HepG2 (cell line): ENCODE data around the gene L3MBTL3. TPM values are rescaled to one million over a fixed set of nuclear protein-coding genes. Genes with fewer than 3 reads are reported as not detected.
A peak's percentile ranks its signal among the peaks of the same experiment; 100 is the strongest.

Experiments used
- ATAC-seq: fragments of 200-7000 bp; cut with Tn5 transposase; 3 replicates; pipeline ENCODE4 v1.9.1; 2020; ENCODE audit warnings: mild to moderate bottlenecking, moderate library complexity
- BruUV-seq: library from RNA; stranded (reverse); fragments of 400-500 nt; replicated peaks from 2 replicates; lab custom pipeline; 2021; lab: Mats Ljungman, UMichigan
- CTCF ChIA-PET: fragments of 300-600 bp; formaldehyde crosslinking; extraction: SDS; loops from one replicate; lab custom pipeline; 2021; ENCODE audit warnings: low total read pairs, inconsistent platforms, low intra/inter-chr PET ratio; lab: Yijun Ruan, JAX
- POLR2A ChIA-PET: fragments of 350-600 bp; sonication (Branson Sonifier 250); formaldehyde crosslinking; loops from one replicate; lab custom pipeline; 2020; ENCODE audit warnings: antibody characterized with exemption, inconsistent platforms; lab: Yijun Ruan, JAX
- DNase-seq: peaks from one replicate; pipeline ENCODE4 v3.0.0-alpha.2; 2015; ENCODE audit warnings: low spot score
- FAIRE-seq: peaks from 3 replicates; lab custom pipeline; 2011; peaks lifted over from hg19 to GRCh38; lab: Jason Lieb, UNC
- H2AFZ ChIP-seq: one replicate; pipeline ENCODE4 v1.6.1; 2011; ENCODE audit warnings: low read length, inconsistent platforms
- H3K27ac ChIP-seq: fragments of 300-600 bp; 3 replicates; pipeline ENCODE4 v1.8.0; 2011; ENCODE audit warnings: mixed run types, mild to moderate bottlenecking, mixed read lengths, low read length, inconsistent platforms; ENCODE audit not compliant: insufficient read depth; ENCODE audit errors: extremely low read length
- H3K27me3 ChIP-seq, 2 experiments: fragments of 200-600 bp in 1 of 2; 2 replicates in 1 of 2; 3 replicates in 1 of 2; pipeline versions ENCODE4 v1.6.0 to v1.8.0; 2011; ENCODE audit warnings: low read length in 2 of 2, mild to moderate bottlenecking in 2 of 2, moderate library complexity in 2 of 2, inconsistent platforms in 1 of 2; ENCODE audit not compliant: insufficient read depth in 2 of 2, control insufficient read depth in 1 of 2
- H3K36me3 ChIP-seq, 2 experiments: fragments of 200-600 bp in 1 of 2; replicated peaks in 1 of 2; 2 replicates in 1 of 2; 3 replicates in 1 of 2; pipeline versions ENCODE4 v1.5.1 to v1.8.0; 2011; ENCODE audit warnings: low read length in 2 of 2, inconsistent platforms in 1 of 2; ENCODE audit not compliant: insufficient read depth in 2 of 2, control insufficient read depth in 1 of 2
- H3K4me1 ChIP-seq: 2 replicates; pipeline ENCODE4 v1.5.1; 2012; ENCODE audit warnings: low read length, inconsistent platforms; ENCODE audit not compliant: insufficient read depth
- H3K4me2 ChIP-seq: 2 replicates; pipeline ENCODE4 v1.6.0; 2011; ENCODE audit warnings: low read depth, low read length, inconsistent platforms
- H3K4me3 ChIP-seq, 3 experiments: fragments of 200-600 bp in 1 of 3; sonication (generic), shearing (Covaris generic) in 1 of 3; replicated peaks in 1 of 3; 2 replicates each; pipeline ENCODE4 v1.5.1; 2011 to 2016; ENCODE audit warnings: low read length in 3 of 3, inconsistent platforms in 2 of 3, low read depth in 2 of 3, mild to moderate bottlenecking in 2 of 3, control low read depth in 1 of 3, mixed read lengths in 1 of 3; ENCODE audit not compliant: insufficient read depth in 1 of 3
- H3K79me2 ChIP-seq: one replicate; pipeline ENCODE4 v1.6.1; 2011; ENCODE audit warnings: low read length, inconsistent platforms; ENCODE audit not compliant: insufficient read depth
- H3K9ac ChIP-seq: 2 replicates; pipeline ENCODE4 v1.6.0; 2011; ENCODE audit warnings: mild to moderate bottlenecking, low read depth, low read length, inconsistent platforms; ENCODE audit not compliant: insufficient read depth
- H3K9me3 ChIP-seq: 2 replicates; pipeline ENCODE4 v1.5.1; 2012; ENCODE audit warnings: mild to moderate bottlenecking, low read length
- H4K20me1 ChIP-seq: 2 replicates; pipeline ENCODE4 v1.6.0; 2011; ENCODE audit warnings: inconsistent platforms, mild to moderate bottlenecking, low read length, moderate library complexity; ENCODE audit not compliant: insufficient read depth
- HNRNPK ChIP-seq: fragments of 200-400 bp; formaldehyde crosslinking; IDR thresholded peaks from 2 replicates; pipeline ENCODE4 v1.6.1; 2018; ENCODE audit warnings: low read length, low read depth, moderate library complexity, mild to moderate bottlenecking; ENCODE audit not compliant: poor library complexity, severe bottlenecking
- PCBP1 ChIP-seq: fragments of 200-400 bp; formaldehyde crosslinking; IDR thresholded peaks from 2 replicates; pipeline ENCODE4 v1.6.1; 2017; ENCODE audit warnings: mild to moderate bottlenecking, low read depth, low read length, borderline replicate concordance
- YEATS2 ChIP-seq: sonication (generic); formaldehyde crosslinking; IDR thresholded peaks from 2 replicates; pipeline ENCODE4 v1.4.0; 2020; ENCODE audit warnings: missing genetic modification reagents, borderline replicate concordance
- ZFYVE20 ChIP-seq: sonication (generic); formaldehyde crosslinking; IDR thresholded peaks from 2 replicates; pipeline ENCODE4 v1.8.0; 2023; ENCODE audit warnings: low read depth, mild to moderate bottlenecking, moderate library complexity, missing genetic modification reagents, borderline replicate concordance
- ZNF264 ChIP-seq: sonication (generic); formaldehyde crosslinking; IDR thresholded peaks from 2 replicates; pipeline ENCODE4 v1.4.0; 2020; ENCODE audit warnings: missing genetic modification reagents
- WGBS: methylation state at CpG from one replicate; pipeline ENCODE4 v1.1.6; 2017; ENCODE audit warnings: low lambda C conversion rate; 5-methylcytosine and 5-hydroxymethylcytosine counted together
- in situ Hi-C: cut with HindIII; loops from 2 replicates; pipeline ENCODE4 v1.10.0; 2017; ENCODE audit warnings: low pct_unique_long_range_greater_than_20kb; ENCODE audit not compliant: extremely low pct_ligation_motif_present
- intact Hi-C: fragments of 100-400 bp; cut with micrococcal nuclease; formaldehyde crosslinking; loops from one replicate; pipeline ENCODE4 v1.10.0; 2022; ENCODE audit not compliant: unreplicated experiment
- polyA plus RNA-seq, 8 experiments: library from polyadenylated mRNA; depleted of rRNA in 3 of 8; stranded (reverse) in 7 of 8; unstranded in 1 of 8; fragments of >200 nt; fragmentation: Illumina TruSeq in 4 of 8; extraction: Trizol in 4 of 8; gene quantifications; 2 replicates each; pipeline versions ENCODE4 v1.2.1 to v1.2.3, GENCODE V29; 2011 to 2016; ENCODE audit warnings: low read depth in 4 of 8, missing spikeins in 1 of 8, mixed read lengths in 1 of 8; ENCODE audit not compliant: insufficient read depth in 1 of 8
- total RNA-seq, 5 experiments: library from RNA; depleted of rRNA; stranded (reverse); fragments of >200 nt; fragmentation: Illumina TruSeq; extraction: Trizol; gene quantifications; 2 replicates each; pipeline ENCODE4 v1.2.3, GENCODE V29; 2016; ENCODE audit warnings: low read depth in 1 of 5
- TF ChIP-seq, protein P1 (sequence below): sonication (generic); formaldehyde crosslinking; IDR thresholded peaks from 2 replicates; pipeline ENCODE4 v1.5.1; 2020; ENCODE audit warnings: mild to moderate bottlenecking, missing genetic modification reagents, moderate library complexity
- TF ChIP-seq, protein P2 (sequence below): fragments of 450-650 bp; IDR thresholded peaks from 2 replicates; pipeline ENCODE4 v1.6.1; 2016

L3MBTL3 gene
- total and polyA plus RNA-seq, 2 of the 13 experiments (the other 11 are each of a cell fraction or from before 2014, with no cell fraction given) = 1.5 to 2.5 TPM

DNA sequence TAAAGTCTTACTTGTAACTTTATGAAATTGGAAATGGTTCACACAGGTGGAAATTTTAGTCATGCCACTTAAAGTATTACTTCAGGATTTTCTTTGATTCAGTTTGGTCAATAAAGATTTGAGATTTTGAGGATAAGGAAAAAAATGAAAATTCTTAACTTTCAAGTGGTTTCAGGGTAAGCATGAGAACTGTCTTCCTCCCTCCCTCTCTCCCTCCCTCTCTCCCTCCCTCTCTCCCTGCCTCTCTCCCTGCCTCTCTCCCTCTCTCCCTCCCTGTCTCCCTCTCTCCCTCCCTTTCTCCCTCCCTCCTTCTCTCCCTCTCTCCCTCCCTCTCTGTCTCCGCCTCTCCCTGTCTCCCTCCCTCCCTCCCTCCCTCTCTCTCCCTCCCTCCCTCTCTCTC is 36.9 kb downstream of the L3MBTL3 start:
- Histone ChIP-seq H3K9ac (no peak overlapping the region), H3K4me3 (no peak overlapping the region), H4K20me1 (no peaks in the 10 kb centered on the region), H3K27ac (no peak overlapping the region), H3K36me3 (no peaks in the 10 kb centered on the region), H3K79me2 (no peaks in the 10 kb centered on the region), H3K4me1 (no peaks in the 10 kb centered on the region), H3K4me2 (no peak overlapping the region), H2AFZ (no peak overlapping the region), H3K9me3 (no peaks in the 10 kb centered on the region), H3K27me3 (no peaks in the 10 kb centered on the region)
- DNase-seq = no peak
- POLR2A ChIA-PET = no interaction called here
- BruUV-seq = no TSS peak
- 72% methylated on average over 1 of the region's 1 CpG for whole genome bisulfite sequencing
- FAIRE-seq = no peak
- no peak for ATAC-seq
- CTCF ChIA-PET = no interaction called here
- no peak for TF ChIP-seq ZFYVE20 (CRISPR knock-in tag)
- 0 out of 2 replicates have a peak, but pooled peaks have one; percentile 82 for TF ChIP-seq PCBP1
- peak; percentile 96 for TF ChIP-seq HNRNPK
- no peak for TF ChIP-seq YEATS2 (CRISPR knock-in tag)
- intact Hi-C loops = no loop called here
- in situ Hi-C loops = no loop called here

DNA sequence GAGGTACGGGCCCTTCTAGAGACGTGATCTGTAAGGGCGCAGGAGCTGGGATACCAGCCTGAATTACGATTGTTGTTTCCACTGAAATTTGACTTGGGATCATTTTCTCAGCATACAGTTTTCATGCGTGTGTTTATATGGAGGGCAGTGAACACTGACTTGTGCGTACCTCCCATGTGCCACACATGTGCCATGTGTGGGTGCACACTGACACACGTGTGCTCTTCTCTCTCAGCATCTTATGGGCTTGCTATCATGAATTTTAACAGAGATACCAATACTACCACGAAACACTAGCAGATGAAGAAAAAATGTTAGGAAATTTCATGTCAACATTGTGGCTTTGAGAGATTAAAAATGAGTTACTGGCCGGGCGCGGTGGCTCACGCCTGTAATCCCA is 39.1 kb downstream of the L3MBTL3 start:
- CTCF ChIA-PET = no interaction called here

More for the DNA sequence above, 39.1 kb downstream of the L3MBTL3 start:
- in situ Hi-C loops = no loop called here
- FAIRE-seq (no peak), ATAC-seq (no peak), DNase-seq (no peak)
- Histone ChIP-seq H3K79me2 (no peaks in the 10 kb centered on the region), H3K4me3 (no peak overlapping the region), H3K27ac (no peak overlapping the region), H3K36me3 (no peaks in the 10 kb centered on the region), H3K9me3 (no peaks in the 10 kb centered on the region), H3K4me2 (no peak overlapping the region), H4K20me1 (no peaks in the 10 kb centered on the region), H3K4me1 (no peaks in the 10 kb centered on the region), H2AFZ (no peak overlapping the region), H3K27me3 (no peaks in the 10 kb centered on the region), H3K9ac (no peak overlapping the region)
- intact Hi-C loops = no loop called here
- TF ChIP-seq ZNF264 (CRISPR knock-in tag) = no peak
- TF ChIP-seq, protein P1, sequence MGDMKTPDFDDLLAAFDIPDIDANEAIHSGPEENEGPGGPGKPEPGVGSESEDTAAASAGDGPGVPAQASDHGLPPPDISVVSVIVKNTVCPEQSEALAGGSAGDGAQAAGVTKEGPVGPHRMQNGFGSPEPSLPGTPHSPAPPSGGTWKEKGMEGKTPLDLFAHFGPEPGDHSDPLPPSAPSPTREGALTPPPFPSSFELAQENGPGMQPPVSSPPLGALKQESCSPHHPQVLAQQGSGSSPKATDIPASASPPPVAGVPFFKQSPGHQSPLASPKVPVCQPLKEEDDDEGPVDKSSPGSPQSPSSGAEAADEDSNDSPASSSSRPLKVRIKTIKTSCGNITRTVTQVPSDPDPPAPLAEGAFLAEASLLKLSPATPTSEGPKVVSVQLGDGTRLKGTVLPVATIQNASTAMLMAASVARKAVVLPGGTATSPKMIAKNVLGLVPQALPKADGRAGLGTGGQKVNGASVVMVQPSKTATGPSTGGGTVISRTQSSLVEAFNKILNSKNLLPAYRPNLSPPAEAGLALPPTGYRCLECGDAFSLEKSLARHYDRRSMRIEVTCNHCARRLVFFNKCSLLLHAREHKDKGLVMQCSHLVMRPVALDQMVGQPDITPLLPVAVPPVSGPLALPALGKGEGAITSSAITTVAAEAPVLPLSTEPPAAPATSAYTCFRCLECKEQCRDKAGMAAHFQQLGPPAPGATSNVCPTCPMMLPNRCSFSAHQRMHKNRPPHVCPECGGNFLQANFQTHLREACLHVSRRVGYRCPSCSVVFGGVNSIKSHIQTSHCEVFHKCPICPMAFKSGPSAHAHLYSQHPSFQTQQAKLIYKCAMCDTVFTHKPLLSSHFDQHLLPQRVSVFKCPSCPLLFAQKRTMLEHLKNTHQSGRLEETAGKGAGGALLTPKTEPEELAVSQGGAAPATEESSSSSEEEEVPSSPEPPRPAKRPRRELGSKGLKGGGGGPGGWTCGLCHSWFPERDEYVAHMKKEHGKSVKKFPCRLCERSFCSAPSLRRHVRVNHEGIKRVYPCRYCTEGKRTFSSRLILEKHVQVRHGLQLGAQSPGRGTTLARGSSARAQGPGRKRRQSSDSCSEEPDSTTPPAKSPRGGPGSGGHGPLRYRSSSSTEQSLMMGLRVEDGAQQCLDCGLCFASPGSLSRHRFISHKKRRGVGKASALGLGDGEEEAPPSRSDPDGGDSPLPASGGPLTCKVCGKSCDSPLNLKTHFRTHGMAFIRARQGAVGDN (CRISPR knock-in tag) = no peak
- TF ChIP-seq, protein P2, sequence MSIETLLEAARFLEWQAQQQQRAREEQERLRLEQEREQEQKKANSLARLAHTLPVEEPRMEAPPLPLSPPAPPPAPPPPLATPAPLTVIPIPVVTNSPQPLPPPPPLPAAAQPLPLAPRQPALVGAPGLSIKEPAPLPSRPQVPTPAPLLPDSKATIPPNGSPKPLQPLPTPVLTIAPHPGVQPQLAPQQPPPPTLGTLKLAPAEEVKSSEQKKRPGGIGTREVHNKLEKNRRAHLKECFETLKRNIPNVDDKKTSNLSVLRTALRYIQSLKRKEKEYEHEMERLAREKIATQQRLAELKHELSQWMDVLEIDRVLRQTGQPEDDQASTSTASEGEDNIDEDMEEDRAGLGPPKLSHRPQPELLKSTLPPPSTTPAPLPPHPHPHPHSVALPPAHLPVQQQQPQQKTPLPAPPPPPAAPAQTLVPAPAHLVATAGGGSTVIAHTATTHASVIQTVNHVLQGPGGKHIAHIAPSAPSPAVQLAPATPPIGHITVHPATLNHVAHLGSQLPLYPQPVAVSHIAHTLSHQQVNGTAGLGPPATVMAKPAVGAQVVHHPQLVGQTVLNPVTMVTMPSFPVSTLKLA = peak; percentile 96
- no TSS peak for BruUV-seq
- POLR2A ChIA-PET = no interaction called here
- WGBS = 81% methylated on average over 12 of the region's 12 CpGs
